ENCODE data around the gene TRPC4AP.
"Not testable (repeated sequence)": the region's sequence is repeated elsewhere in the genome, so short reads cannot be mapped to it uniquely, and the experiment has no call there.

The TRPC4AP gene

GRCh38 chr20:35059612-35060011 lies 33.0 kb downstream of the TRPC4AP start:
- H3K4me3 ChIP-seq (ENCODE audit: low read length), result no peak overlapping the region
- TF ChIP-seq CTCF (IDR thresholded peaks at IDR 0.05; ENCODE audit: insufficient read depth, low read depth, low read length, missing control alignments), result no peak
- DNase-seq (ENCODE audit: low read depth), result no peak

GRCh38 chr20:35059110-35059509 lies 33.5 kb downstream of the TRPC4AP start:
- no peak overlapping the region for H3K4me3 ChIP-seq (ENCODE audit: low read length)
- no peak for TF ChIP-seq CTCF (IDR thresholded peaks at IDR 0.05; ENCODE audit: insufficient read depth, low read depth, low read length, missing control alignments)
- no peak for DNase-seq (ENCODE audit: low read depth)

- DNase-seq (ENCODE audit: low read depth), result no peak
- TF ChIP-seq CTCF (IDR thresholded peaks at IDR 0.05; ENCODE audit: insufficient read depth, low read depth, low read length, missing control alignments), result no peak
These were observed 36.9 kb downstream of the TRPC4AP start for GRCh38 chr20:35055445-35056276.

GRCh38 chr20:35054814-35055213 lies 37.8 kb downstream of the TRPC4AP start:
- H3K4me3 ChIP-seq (ENCODE audit: low read length), result no peak overlapping the region
- DNase-seq (ENCODE audit: low read depth), result no peak
- TF ChIP-seq CTCF (IDR thresholded peaks at IDR 0.05; ENCODE audit: insufficient read depth, low read depth, low read length, missing control alignments), result no peak

More at GRCh38 chr20:35055445-35056276, 36.9 kb downstream of the TRPC4AP start:
- no peak overlapping the region for H3K4me3 ChIP-seq (ENCODE audit: low read length)

GRCh38 chr20:35052616-35053015 lies 40.0 kb downstream of the TRPC4AP start:
- peak; percentile 67 for DNase-seq (ENCODE audit: low read depth)

GRCh38 chr20:35049776-35050352 lies 42.7 kb downstream of the TRPC4AP start:
- H3K4me3 ChIP-seq (ENCODE audit: low read length), result no peak overlapping the region
- no peak for TF ChIP-seq CTCF (IDR thresholded peaks at IDR 0.05; ENCODE audit: insufficient read depth, low read depth, low read length, missing control alignments)
- no peak for DNase-seq (ENCODE audit: low read depth)

More at GRCh38 chr20:35052616-35053015, 40.0 kb downstream of the TRPC4AP start:
- not testable (repeated sequence) for H3K4me3 ChIP-seq (ENCODE audit: low read length)

- no peak for TF ChIP-seq CTCF (IDR thresholded peaks at IDR 0.05; ENCODE audit: insufficient read depth, low read depth, low read length, missing control alignments)
- no peak overlapping the region for H3K4me3 ChIP-seq (ENCODE audit: low read length)
- no peak for DNase-seq (ENCODE audit: low read depth)
These were observed 43.9 kb downstream of the TRPC4AP start for GRCh38 chr20:35048739-35049138.
